Measurements from ENCODE around the gene MYO1E.

The MYO1E gene

GRCh38 chr15:59257140-59257539 lies 115.5 kb downstream of the MYO1E start:
- no peak for DNase-seq (ENCODE audit: low spot score)
- in situ Hi-C loops (cut with MboI; ENCODE audit: low pct_unique_long_range_greater_than_20kb, low sequenced_read_pairs, unreplicated experiment): no loop called here
- no peak for TF ChIP-seq CTCF (IDR thresholded peaks at IDR 0.05; ENCODE audit: extremely low read depth, insufficient read depth, missing control alignments)

- no peak for DNase-seq (ENCODE audit: low spot score)
- in situ Hi-C loops (cut with MboI; ENCODE audit: low pct_unique_long_range_greater_than_20kb, low sequenced_read_pairs, unreplicated experiment): no loop called here
- no peak for TF ChIP-seq CTCF (IDR thresholded peaks at IDR 0.05; ENCODE audit: extremely low read depth, insufficient read depth, missing control alignments)
Measured at GRCh38 chr15:59256482-59256881, 116.2 kb downstream of the MYO1E start.

GRCh38 chr15:59255680-59256336 lies 116.9 kb downstream of the MYO1E start:
- no peak for DNase-seq (ENCODE audit: low spot score)
- in situ Hi-C loops (cut with MboI; ENCODE audit: low pct_unique_long_range_greater_than_20kb, low sequenced_read_pairs, unreplicated experiment): no loop called here
- TF ChIP-seq CTCF (IDR thresholded peaks at IDR 0.05; ENCODE audit: extremely low read depth, insufficient read depth, missing control alignments): no peak

GRCh38 chr15:59252137-59252536 lies 120.5 kb downstream of the MYO1E start:
- in situ Hi-C loops (cut with MboI; ENCODE audit: low pct_unique_long_range_greater_than_20kb, low sequenced_read_pairs, unreplicated experiment): no loop called here
- no peak for TF ChIP-seq CTCF (IDR thresholded peaks at IDR 0.05; ENCODE audit: extremely low read depth, insufficient read depth, missing control alignments)
- DNase-seq (ENCODE audit: low spot score): no peak

- peak; percentile 47 for DNase-seq (ENCODE audit: low spot score)
- in situ Hi-C loops (cut with MboI; ENCODE audit: low pct_unique_long_range_greater_than_20kb, low sequenced_read_pairs, unreplicated experiment): no loop called here
Measured at GRCh38 chr15:59251001-59251845, 121.4 kb downstream of the MYO1E start.

GRCh38 chr15:59250249-59250648 lies 122.4 kb downstream of the MYO1E start:
- DNase-seq (ENCODE audit: low spot score): no peak
- in situ Hi-C loops (cut with MboI; ENCODE audit: low pct_unique_long_range_greater_than_20kb, low sequenced_read_pairs, unreplicated experiment): no loop called here
- TF ChIP-seq CTCF (IDR thresholded peaks at IDR 0.05; ENCODE audit: extremely low read depth, insufficient read depth, missing control alignments): no peak

More at GRCh38 chr15:59251001-59251845, 121.4 kb downstream of the MYO1E start:
- no peak for TF ChIP-seq CTCF (IDR thresholded peaks at IDR 0.05; ENCODE audit: extremely low read depth, insufficient read depth, missing control alignments)

Measured in GM13977 (cell line).